K562 (cell line): ENCODE results near the gene PRKAG2. TPM values are rescaled to one million over a fixed set of nuclear protein-coding genes. Genes with fewer than 3 reads are reported as not detected.

Source experiments
- ATAC-seq: fragments of 200-7000 bp; cut with Tn5 transposase; 3 replicates; pipeline ENCODE4 v1.9.1; 2020; ENCODE audit warnings: moderate library complexity
- BruUV-seq: library from RNA; stranded (reverse); fragments of 400-500 nt; replicated peaks from 2 replicates; lab custom pipeline; 2021; lab: Mats Ljungman, UMichigan
- CTCF ChIA-PET: fragments of 300-600 bp; formaldehyde crosslinking; extraction: SDS; loops from one replicate; lab custom pipeline; 2021; ENCODE audit warnings: low intra/inter-chr PET ratio; lab: Yijun Ruan, JAX
- POLR2A ChIA-PET: fragments of 300-600, 350-650 bp; sonication (Branson Sonifier 250); formaldehyde crosslinking; extraction: SDS; loops from one replicate; lab custom pipeline; 2021; ENCODE audit warnings: antibody characterized with exemption, inconsistent platforms; lab: Yijun Ruan, JAX
- DNase-seq, 4 experiments: peaks; one replicate each; pipeline versions ENCODE4 v3.0.0 to v3.0.0-alpha.2; 2011 to 2018; ENCODE audit warnings: low spot score in 3 of 4, mixed read lengths in 3 of 4; ENCODE audit errors: extremely low read depth in 1 of 4
- FAIRE-seq: peaks from 2 replicates; lab custom pipeline; 2011; peaks lifted over from hg19 to GRCh38; lab: Jason Lieb, UNC
- H2AFZ ChIP-seq: 2 replicates; pipeline ENCODE4 v1.6.0; 2011; ENCODE audit warnings: low read depth, low read length, control low read depth, inconsistent platforms
- H3K27ac ChIP-seq: fragments of 200-600 bp; 3 replicates; pipeline ENCODE4 v1.8.0; 2011; ENCODE audit warnings: low read depth, mild to moderate bottlenecking, control low read depth, inconsistent platforms, low read length, moderate library complexity, mixed read lengths; ENCODE audit errors: extremely low read depth
- H3K27me3 ChIP-seq, 2 experiments: fragments of 300-600 bp in 1 of 2; 2 replicates in 1 of 2; 3 replicates in 1 of 2; pipeline versions ENCODE4 v1.6.0 to v1.8.0; 2011; ENCODE audit warnings: inconsistent platforms in 2 of 2, low read length in 2 of 2, mild to moderate bottlenecking in 1 of 2, mixed read lengths in 1 of 2, moderate library complexity in 1 of 2; ENCODE audit not compliant: control insufficient read depth in 2 of 2, insufficient read depth in 2 of 2
- H3K36me3 ChIP-seq: fragments of 300-600 bp; 3 replicates; pipeline ENCODE4 v1.8.0; 2011; ENCODE audit warnings: mild to moderate bottlenecking, low read length, inconsistent platforms; ENCODE audit not compliant: control insufficient read depth, insufficient read depth
- H3K4me1 ChIP-seq, 2 experiments: fragments of 200-600 bp in 1 of 2; replicated peaks in 1 of 2; 2 replicates in 1 of 2; 3 replicates in 1 of 2; pipeline versions ENCODE4 v1.5.1 to v1.8.0; 2011; ENCODE audit warnings: inconsistent platforms in 2 of 2, low read length in 2 of 2, mild to moderate bottlenecking in 1 of 2, mixed read lengths in 1 of 2, moderate library complexity in 1 of 2; ENCODE audit not compliant: control insufficient read depth in 2 of 2, insufficient read depth in 2 of 2
- H3K4me2 ChIP-seq: 2 replicates; pipeline ENCODE4 v1.6.1; 2011; ENCODE audit warnings: low read length, control low read depth, inconsistent platforms, mixed read lengths; ENCODE audit not compliant: insufficient read depth
- H3K4me3 ChIP-seq: fragments of 200-600 bp; sonication (generic), shearing (Covaris generic); 2 replicates; pipeline ENCODE4 v1.5.1; 2016; ENCODE audit warnings: control low read depth, inconsistent platforms
- H3K79me2 ChIP-seq: fragments of 200-600 bp; 3 replicates; pipeline ENCODE4 v1.8.0; 2011; ENCODE audit warnings: low read length, inconsistent platforms; ENCODE audit not compliant: control insufficient read depth, insufficient read depth
- H3K9ac ChIP-seq, 2 experiments: 2 replicates each; pipeline versions ENCODE4 v1.6.0 to v1.6.1; 2011; ENCODE audit warnings: low read depth in 2 of 2, low read length in 2 of 2, control low read depth in 1 of 2, inconsistent platforms in 1 of 2, mild to moderate bottlenecking in 1 of 2, mixed read lengths in 1 of 2; ENCODE audit not compliant: insufficient read depth in 1 of 2
- H3K9me1 ChIP-seq: one replicate; pipeline ENCODE4 v1.6.0; 2011; ENCODE audit warnings: inconsistent platforms, mild to moderate bottlenecking, low read length, moderate library complexity; ENCODE audit not compliant: control insufficient read depth, insufficient read depth
- H3K9me3 ChIP-seq: replicated peaks from 2 replicates; pipeline ENCODE4 v1.5.1; 2011; ENCODE audit warnings: low read depth, low read length, inconsistent platforms; ENCODE audit not compliant: control insufficient read depth, insufficient read depth
- H4K20me1 ChIP-seq: replicated peaks from 2 replicates; pipeline ENCODE4 v1.6.1; 2011; ENCODE audit warnings: low read length, inconsistent platforms, mixed read lengths; ENCODE audit not compliant: control insufficient read depth, insufficient read depth
- CC2D1A ChIP-seq: fragments of 450-650 bp; IDR thresholded peaks from 2 replicates; pipeline ENCODE4 v1.6.1; 2017; ENCODE audit warnings: mild to moderate bottlenecking
- EZH2 ChIP-seq: IDR thresholded peaks from 2 replicates; pipeline ENCODE4 v1.6.1; 2012; ENCODE audit warnings: low read depth, mild to moderate bottlenecking, inconsistent platforms, low read length, borderline replicate concordance
- FIP1L1 ChIP-seq: fragments of 200-400 bp; formaldehyde crosslinking; IDR thresholded peaks from 2 replicates; pipeline ENCODE4 v1.6.1; 2018; ENCODE audit warnings: mild to moderate bottlenecking, low read depth, low read length; ENCODE audit not compliant: poor library complexity, severe bottlenecking
- FOXM1 ChIP-seq, 2 experiments: fragments of 450-650 bp in 1 of 2; sonication (generic) in 1 of 2; formaldehyde crosslinking in 1 of 2; IDR thresholded peaks; 2 replicates each; pipeline versions ENCODE4 v1.6.1 to v1.9.0; 2017 to 2022; ENCODE audit warnings: low read depth in 2 of 2, mild to moderate bottlenecking in 2 of 2, missing genetic modification reagents in 1 of 2, moderate library complexity in 1 of 2
- HOXB6 ChIP-seq: fragments of 250-450 bp; sonication (Bioruptor Pico); IDR thresholded peaks from 2 replicates; pipeline ENCODE4 v1.5.1; 2022; ENCODE audit warnings: mild to moderate bottlenecking, borderline replicate concordance
- NFATC3 ChIP-seq: fragments of 450-650 bp; IDR thresholded peaks from 2 replicates; pipeline ENCODE4 v1.6.1; 2017; ENCODE audit warnings: mild to moderate bottlenecking
- RNF2 ChIP-seq: sonication (generic); IDR thresholded peaks from 2 replicates; pipeline ENCODE4 v1.6.1; 2016
- TCF15 ChIP-seq: fragments of 250-450 bp; sonication (Bioruptor Pico); IDR thresholded peaks from 2 replicates; pipeline ENCODE4 v1.8.0; 2022; ENCODE audit warnings: moderate library complexity, mild to moderate bottlenecking, inconsistent platforms
- ZNF165 ChIP-seq: fragments of 250-450 bp; sonication (Bioruptor Pico); IDR thresholded peaks from 2 replicates; pipeline ENCODE4 v1.4.0; 2020; ENCODE audit warnings: borderline replicate concordance
- ZNF217 ChIP-seq: sonication (generic); formaldehyde crosslinking; IDR thresholded peaks from 2 replicates; pipeline ENCODE4 v1.8.0; 2022; ENCODE audit warnings: mild to moderate bottlenecking, missing genetic modification reagents
- ZNF395 ChIP-seq: fragments of 200-800 bp; sonication (Bioruptor generic); IDR thresholded peaks from 2 replicates; pipeline ENCODE4 v1.6.1; 2017; ENCODE audit warnings: missing genetic modification characterization, missing compliant biosample characterization
- whole genome bisulfite sequencing: fragments of 100-300 bp; shearing (Covaris generic); methylation state at CpG from one replicate; pipeline ENCODE4 v1.1.6; 2016; ENCODE audit warnings: low coverage, mixed read lengths; ENCODE audit not compliant: insufficient coverage; ENCODE audit errors: missing lambda C conversion rate; 5-methylcytosine and 5-hydroxymethylcytosine counted together
- in situ Hi-C: fragments of 300-500 bp; cut with MboI; formaldehyde crosslinking; loops from 4 replicates; pipeline ENCODE4 v1.15.0; 2018; ENCODE audit warnings: inconsistent platforms, mixed read lengths
- intact Hi-C: fragments of 100-400 bp; cut with micrococcal nuclease; formaldehyde crosslinking; loops from 2 replicates; pipeline ENCODE4 v1.14.2; 2022
- polyA plus RNA-seq, 8 experiments: library from polyadenylated mRNA; depleted of rRNA in 4 of 8; stranded (reverse) in 5 of 8; unstranded in 3 of 8; fragments of >200 nt; fragmentation: Nextera tagmentation in 2 of 8; fragmentation: Illumina TruSeq in 1 of 8; extraction: Ambion mirVana in 2 of 8; extraction: Trizol in 1 of 8; gene quantifications; 2 replicates each; pipeline versions ENCODE4 v1.2.1 to v1.2.3, GENCODE V29; 2011 to 2014; ENCODE audit warnings: inconsistent platforms in 1 of 8, missing spikeins in 1 of 8
- total RNA-seq, 7 experiments: library from RNA; depleted of rRNA in 6 of 7; stranded (reverse); fragments of >200 nt in 6 of 7; fragmentation: Illumina TruSeq in 2 of 7; extraction: Trizol in 2 of 7; gene quantifications; 2 replicates each; pipeline versions ENCODE4 v1.2.1 to v1.2.3, GENCODE V29; 2011 to 2021; ENCODE audit warnings: low replicate concordance in 1 of 7
- TF ChIP-seq, protein P1 (sequence below), 2 experiments: fragments of 200-800 bp in 1 of 2; sonication (Bioruptor generic) in 1 of 2; sonication (generic) in 1 of 2; formaldehyde crosslinking in 1 of 2; IDR thresholded peaks in 1 of 2; conservative IDR thresholded peaks in 1 of 2; 2 replicates each; pipeline versions ENCODE4 v1.5.0 to v1.6.1; 2016 to 2020; ENCODE audit warnings: missing compliant biosample characterization in 1 of 2, missing genetic modification characterization in 1 of 2, missing genetic modification reagents in 1 of 2

The PRKAG2 gene
- total and polyA plus RNA-seq, 9 of the 15 experiments (the other 6 are each of a cell fraction or from before 2014, with no cell fraction given): 0.99 to 5.6 (median 3.3) TPM

DNA sequence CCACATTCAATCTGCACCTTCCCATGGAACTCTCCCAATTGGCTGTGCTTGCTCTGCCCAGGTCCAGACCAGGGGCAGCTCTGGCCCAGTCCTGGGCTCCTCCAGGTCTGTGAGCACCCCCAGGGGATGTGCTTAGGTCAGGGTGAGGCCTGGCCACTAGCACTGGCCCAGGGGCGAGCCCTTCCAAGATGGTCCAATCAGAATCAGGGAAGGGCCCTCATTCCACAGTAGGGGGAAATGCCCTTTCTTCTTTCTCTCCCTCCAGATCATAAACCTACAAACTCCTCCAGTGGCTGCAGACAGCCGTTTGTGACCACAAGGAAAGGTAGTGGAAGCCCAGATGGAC, 157.0 kb downstream of the PRKAG2 start:
- no peaks in the 10 kb centered on the region for H3K9me3 ChIP-seq
- no peak for TF ChIP-seq FOXM1 (IDR thresholded peaks at IDR 0.05; ENCODE audit: low read depth)
- no peak for TF ChIP-seq FOXM1 (CRISPR knock-in tag; IDR thresholded peaks at IDR 0.05; ENCODE audit: low read depth)
- TF ChIP-seq ZNF217 (CRISPR knock-in tag): no peak
- TF ChIP-seq TCF15 (CRISPR knock-in tag): no peak
- TF ChIP-seq ZNF165 (CRISPR knock-in tag): no peak
- TF ChIP-seq RNF2: no peak
- no peak for TF ChIP-seq FIP1L1
- no peak for TF ChIP-seq NFATC3
- no peak for TF ChIP-seq CC2D1A
- TF ChIP-seq, protein P1, sequence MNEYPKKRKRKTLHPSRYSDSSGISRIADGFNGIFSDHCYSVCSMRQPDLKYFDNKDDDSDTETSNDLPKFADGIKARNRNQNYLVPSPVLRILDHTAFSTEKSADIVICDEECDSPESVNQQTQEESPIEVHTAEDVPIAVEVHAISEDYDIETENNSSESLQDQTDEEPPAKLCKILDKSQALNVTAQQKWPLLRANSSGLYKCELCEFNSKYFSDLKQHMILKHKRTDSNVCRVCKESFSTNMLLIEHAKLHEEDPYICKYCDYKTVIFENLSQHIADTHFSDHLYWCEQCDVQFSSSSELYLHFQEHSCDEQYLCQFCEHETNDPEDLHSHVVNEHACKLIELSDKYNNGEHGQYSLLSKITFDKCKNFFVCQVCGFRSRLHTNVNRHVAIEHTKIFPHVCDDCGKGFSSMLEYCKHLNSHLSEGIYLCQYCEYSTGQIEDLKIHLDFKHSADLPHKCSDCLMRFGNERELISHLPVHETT (CRISPR knock-in tag; conservative IDR thresholded peaks at IDR 0.05 in 1 of 2, IDR thresholded peaks at IDR 0.05 in 1 of 2): no peak
- TF ChIP-seq ZNF395 (CRISPR knock-in tag): no peak
- no peak for TF ChIP-seq HOXB6
- TF ChIP-seq EZH2: no peak
- ChIA-PET CTCF (no interaction called here), POLR2A (no interaction called here)
- H3K27me3 ChIP-seq: peaks cover 67 to 89% of the 10 kb centered on the region in 2 experiments
- FAIRE-seq (no peak), ATAC-seq (no peak), DNase-seq (no peak)
- peaks cover 0 to 9% of the 10 kb centered on the region in 2 experiments; a peak in 1 of 5 replicates for H3K4me1 ChIP-seq
- in situ Hi-C loops (no loop called here), intact Hi-C loops (no loop called here)
- no peak overlapping the region for H3K4me2 ChIP-seq
- no peak overlapping the region for H3K27ac ChIP-seq
- no peaks in the 10 kb centered on the region for H3K79me2 ChIP-seq
- no peaks in the 10 kb centered on the region for H3K36me3 ChIP-seq
- no peak overlapping the region for H2AFZ ChIP-seq
- H4K20me1 ChIP-seq: peaks cover 5% of the 10 kb centered on the region; the same call in 1 of the 2 replicates
- 0% methylated on average over 2 of the region's 2 CpGs for WGBS
- H3K4me3 ChIP-seq: no peak overlapping the region
- BruUV-seq: no TSS peak
- peaks cover 3% of the 10 kb centered on the region for H3K9me1 ChIP-seq
- no peak overlapping the region for H3K9ac ChIP-seq
